Left ventricle myocardium inferior (tissue), 1 donor: Measurements from ENCODE around the gene DCLK1. TPM values are rescaled to one million over a fixed set of nuclear protein-coding genes. Genes with fewer than 3 reads are reported as not detected.

Source experiments
- DNase-seq: peaks from one replicate; pipeline ENCODE4 v3.0.0-alpha.2; 2020
- H3K27ac ChIP-seq: fragments of 200-600 bp; replicated peaks from 2 replicates; pipeline ENCODE4 v1.8.0; 2021
- H3K27me3 ChIP-seq: fragments of 200-600 bp; 2 replicates; pipeline ENCODE4 v1.8.0; 2021; ENCODE audit warnings: low read depth
- H3K36me3 ChIP-seq: fragments of 200-600 bp; 2 replicates; pipeline ENCODE4 v1.8.0; 2021
- H3K4me1 ChIP-seq: fragments of 200-600 bp; 2 replicates; pipeline ENCODE4 v1.8.0; 2021
- H3K4me3 ChIP-seq: fragments of 200-600 bp; 2 replicates; pipeline ENCODE4 v1.8.0; 2021; ENCODE audit warnings: mild to moderate bottlenecking, moderate library complexity
- H3K9me3 ChIP-seq: fragments of 200-600 bp; replicated peaks from 2 replicates; pipeline ENCODE4 v1.8.0; 2021
- CTCF ChIP-seq: fragments of 200-600 bp; IDR thresholded peaks from 2 replicates; pipeline ENCODE4 v1.8.0; 2021; ENCODE audit warnings: antibody characterized with exemption, mild to moderate bottlenecking, borderline replicate concordance
- intact Hi-C: fragments of 100-400 bp; cut with micrococcal nuclease; formaldehyde crosslinking; loops from one replicate; pipeline ENCODE4 v1.11.0; 2022
- total RNA-seq: library from RNA; stranded (reverse); fragmentation: NEBNext Ultra II Directional; extraction: Animal tissue kit (Norgen Biotek cat#: 25700); gene quantifications from one replicate; pipeline ENCODE4 v1.2.1, GENCODE V29; 2021
- donor health status: DM: no; HTN: yes; CAD: no; lungs with severe emphysema.

The DCLK1 gene
- total RNA-seq, 1 donor from 2014 or later: 8.4 TPM

- Histone ChIP-seq H3K9me3 (no peaks in the 10 kb centered on the region), H3K36me3 (no peaks in the 10 kb centered on the region), H3K4me3 (peak overlapping the region; percentile 8), H3K27ac (peak overlapping the region; percentile 84), H3K27me3 (no peaks in the 10 kb centered on the region), H3K4me1 (peaks cover 65% of the 10 kb centered on the region)
- no peak for TF ChIP-seq CTCF
- intact Hi-C loops: no loop called here
- DNase-seq: peak; percentile 89
Observed at GRCh38 chr13:35729926-35730627, 401.1 kb downstream of the DCLK1 start.

- Histone ChIP-seq H3K4me1 (peaks cover 67% of the 10 kb centered on the region), H3K36me3 (no peaks in the 10 kb centered on the region), H3K27ac (peak overlapping the region; percentile 63), H3K9me3 (no peaks in the 10 kb centered on the region), H3K4me3 (no peak overlapping the region), H3K27me3 (no peaks in the 10 kb centered on the region)
- TF ChIP-seq CTCF: no peak
- intact Hi-C loops: no loop called here
- DNase-seq: no peak
Observed at GRCh38 chr13:35727881-35728280, 403.3 kb downstream of the DCLK1 start.

GRCh38 chr13:35724446-35724845 lies 406.7 kb downstream of the DCLK1 start:
- H3K9me3 ChIP-seq: no peaks in the 10 kb centered on the region
- TF ChIP-seq CTCF: no peak
- H3K4me3 ChIP-seq: no peak overlapping the region
- intact Hi-C loops: no loop called here
- H3K27me3 ChIP-seq: no peaks in the 10 kb centered on the region
- peak overlapping the region; percentile 88 for H3K27ac ChIP-seq
- no peak for DNase-seq
- no peaks in the 10 kb centered on the region for H3K36me3 ChIP-seq
- H3K4me1 ChIP-seq: peaks cover 47% of the 10 kb centered on the region

- intact Hi-C loops: no loop called here
- Histone ChIP-seq H3K4me3 (no peak overlapping the region), H3K27me3 (no peaks in the 10 kb centered on the region), H3K27ac (peak overlapping the region; percentile 88), H3K4me1 (peaks cover 44% of the 10 kb centered on the region), H3K36me3 (no peaks in the 10 kb centered on the region), H3K9me3 (no peaks in the 10 kb centered on the region)
- no peak for TF ChIP-seq CTCF
- peak; percentile 47 for DNase-seq
Observed at GRCh38 chr13:35723821-35724220, 407.4 kb downstream of the DCLK1 start.

- Histone ChIP-seq H3K27ac (peak overlapping the region; percentile 88), H3K4me3 (no peak overlapping the region), H3K36me3 (no peaks in the 10 kb centered on the region), H3K9me3 (no peaks in the 10 kb centered on the region), H3K4me1 (peaks cover 37% of the 10 kb centered on the region), H3K27me3 (no peaks in the 10 kb centered on the region)
- TF ChIP-seq CTCF: no peak
- no peak for DNase-seq
- intact Hi-C loops: no loop called here
Observed at GRCh38 chr13:35723053-35723461, 408.1 kb downstream of the DCLK1 start.
